Measurements from ENCODE around the gene SOD1. TPM values are rescaled to one million over a fixed set of nuclear protein-coding genes. Genes with fewer than 3 reads are reported as not detected.

SOD1 gene
- total and polyA plus RNA-seq, 2 of the 8 experiments (the other 6 are each of a cell fraction or from before 2014, with no cell fraction given): 192 to 226 TPM

DNA sequence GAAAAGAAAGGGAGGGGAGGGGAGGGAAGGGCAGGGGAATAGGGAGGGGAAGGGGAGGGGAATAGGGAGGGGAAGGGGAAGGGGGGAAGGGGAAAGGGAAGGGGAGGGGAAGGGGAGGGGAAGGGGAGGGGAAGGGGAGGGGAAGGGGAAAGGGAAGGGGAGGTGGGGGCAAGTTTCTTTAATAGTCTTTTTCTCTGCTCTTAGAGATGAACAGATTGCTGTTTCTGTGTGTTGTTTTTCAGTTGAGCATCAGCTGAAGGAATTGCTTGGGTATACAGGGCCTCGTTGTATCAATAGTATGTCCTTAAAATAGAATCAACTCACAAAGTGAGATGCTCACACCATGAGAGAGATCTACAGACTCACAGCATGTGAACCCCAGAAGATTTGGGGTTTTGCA, 44.8 kb upstream of the SOD1 start:
- no peak overlapping the region for H2BK5ac ChIP-seq (ENCODE audit: low read depth, low read length)
- H2BK15ac ChIP-seq (ENCODE audit: low read length): no peak overlapping the region
- H3K9ac ChIP-seq (replicated peaks in 1 of 4; ENCODE audit: extremely low read depth in 1 of 4, low read depth in 3 of 4, low read length in 3 of 4): no peak overlapping the region
- H4K20me1 ChIP-seq (replicated peaks in 1 of 2; ENCODE audit: control insufficient read depth in 1 of 2, insufficient read depth in 2 of 2, low read length in 2 of 2): no peaks in the 10 kb centered on the region
- no peak overlapping the region for H4K8ac ChIP-seq (ENCODE audit: extremely low read depth, insufficient read depth, low read length)
- H3K4me1 ChIP-seq (replicated peaks in 1 of 4; ENCODE audit: control insufficient read depth in 3 of 4, insufficient read depth in 4 of 4, low read length in 3 of 4): no peaks in the 10 kb centered on the region
- H3K23ac ChIP-seq (ENCODE audit: insufficient read length): no peak overlapping the region
- FAIRE-seq (no peak), DNase-seq (ENCODE audit: low read depth in 1 of 2, low spot score in 2 of 2) (no peak)
- H2AFZ ChIP-seq (ENCODE audit: low read length): no peak overlapping the region
- no peak overlapping the region for H3K18ac ChIP-seq (ENCODE audit: extremely low read depth, low read length)
- ChIA-PET POLR2A (ENCODE audit: partially characterized antibody) (no interaction called here), CTCF (ENCODE audit: partially characterized antibody) (interaction anchor here (1.1 to 1.8 kb wide), 3 partner anchors 9 to 155 kb away, joined by 3 to 4 read pairs (median 4); no protein-coding TSS in a partner anchor)
- H3K79me1 ChIP-seq (ENCODE audit: low read depth, low read length): no peaks in the 10 kb centered on the region
- no peak overlapping the region for H3K27ac ChIP-seq (ENCODE audit: low read depth, low read length)
- H2BK12ac ChIP-seq (ENCODE audit: low read depth, low read length): no peak overlapping the region
- H3K56ac ChIP-seq (replicated peaks; ENCODE audit: insufficient read length, low read depth, low read length): no peak overlapping the region
- no peak overlapping the region for H2BK20ac ChIP-seq (ENCODE audit: low read length)
- no peaks in the 10 kb centered on the region for H3K79me2 ChIP-seq (ENCODE audit: control insufficient read depth in 1 of 2, insufficient read depth in 2 of 2, low read length in 2 of 2)
- no peak overlapping the region for H4K91ac ChIP-seq (replicated peaks; ENCODE audit: insufficient read length, low read length)
- H2BK120ac ChIP-seq (replicated peaks; ENCODE audit: low read depth, low read length): no peak overlapping the region
- no peaks in the 10 kb centered on the region for H3K36me3 ChIP-seq (ENCODE audit: control insufficient read depth in 2 of 4, insufficient read depth in 4 of 4, low read length in 3 of 4)
- no peak overlapping the region for H2AK5ac ChIP-seq (ENCODE audit: low read depth, low read length)
- TF ChIP-seq EP300 (IDR thresholded peaks at IDR 0.05; ENCODE audit: borderline replicate concordance in 1 of 2, low read depth in 2 of 2, low read length in 2 of 2) (no peak), RBBP5 (IDR thresholded peaks at IDR 0.05; ENCODE audit: borderline replicate concordance, low read depth, low read length) (no peak), BACH1 (IDR thresholded peaks at IDR 0.05; ENCODE audit: low read length) (no peak), SRF (IDR thresholded peaks at IDR 0.05; ENCODE audit: low read depth, low read length) (no peak), GABPA (IDR thresholded peaks at IDR 0.05; ENCODE audit: borderline replicate concordance, insufficient read depth, low read length) (no peak), CBX8 (IDR thresholded peaks at IDR 0.05; ENCODE audit: borderline replicate concordance, low read depth, low read length) (no peak), FOSL1 (IDR thresholded peaks at IDR 0.05; ENCODE audit: insufficient read depth, low read depth, low read length) (no peak)
- no peak overlapping the region for H3K4ac ChIP-seq (replicated peaks; ENCODE audit: insufficient read length, low read depth, low read length)
- no peak overlapping the region for H3K4me3 ChIP-seq (ENCODE audit: extremely low read depth in 1 of 4, insufficient read depth in 2 of 4, low read depth in 3 of 4, low read length in 4 of 4)
- no peak overlapping the region for H4K5ac ChIP-seq (ENCODE audit: insufficient read length, low read depth, low read length)
- no peaks in the 10 kb centered on the region for H3K23me2 ChIP-seq (ENCODE audit: low read depth, low read length)
- H3K9me3 ChIP-seq (ENCODE audit: insufficient read depth in 2 of 2, low read depth in 1 of 2, low read length in 1 of 2): no peaks in the 10 kb centered on the region; a peak in 1 of 4 replicates
- no peak overlapping the region for H3K14ac ChIP-seq (ENCODE audit: insufficient read length)
- no peaks in the 10 kb centered on the region for H3K27me3 ChIP-seq (replicated peaks in 1 of 4; ENCODE audit: control insufficient read depth in 3 of 4, extremely low read depth in 1 of 4, insufficient read depth in 3 of 4, low read length in 3 of 4)
- no peak overlapping the region for H3K4me2 ChIP-seq (ENCODE audit: insufficient read depth in 1 of 2, low read depth in 2 of 2, low read length in 2 of 2)
- WGBS, 2 experiments (ENCODE audit: extremely low coverage in 1 of 2, insufficient coverage in 1 of 2, insufficient read length in 1 of 2, insufficient replicate concordance in 2 of 2, low coverage in 1 of 2, low lambda C conversion rate in 2 of 2, missing lambda C conversion rate in 1 of 2): 100% methylated on average over 1 of the region's 1 CpG; no CpG with 5 or more reads in 1 of the 2 experiments
